ENCODE data around the gene WDFY4. TPM values are rescaled to one million over a fixed set of nuclear protein-coding genes. Genes with fewer than 3 reads are reported as not detected.

Gene WDFY4
- total RNA-seq, 1 experiment from 2014 or later: not detected

DNA sequence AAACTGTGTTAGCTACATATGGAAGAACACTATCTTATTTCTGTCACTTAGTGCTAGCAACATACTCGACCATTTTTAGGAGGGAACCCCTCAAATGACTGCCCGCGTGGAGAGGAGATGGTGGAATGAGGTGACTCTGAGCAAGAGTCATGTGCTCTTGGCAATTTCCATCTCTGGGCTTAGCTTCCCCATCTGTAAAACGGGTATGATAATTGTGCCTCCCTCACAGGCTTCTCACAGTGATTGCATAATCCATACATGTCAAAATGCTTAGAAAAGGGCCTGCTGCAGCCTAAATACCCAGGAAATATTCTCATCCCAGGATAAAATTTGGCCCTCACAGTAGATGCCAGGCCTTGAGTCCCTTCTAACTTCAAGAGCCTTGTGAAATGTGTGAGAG lies 86.6 kb downstream of the WDFY4 start:
- Histone ChIP-seq H3K4me2 (no peak overlapping the region), H3K4me1 (replicated peaks; ENCODE audit: insufficient read depth) (no peaks in the 10 kb centered on the region), H2AFZ (no peak overlapping the region), H3K27ac (no peak overlapping the region), H3F3A (ENCODE audit: insufficient read depth, low read depth) (no peaks in the 10 kb centered on the region), H3K36me3 (ENCODE audit: low read depth) (no peaks in the 10 kb centered on the region), H3K4me3 (no peak overlapping the region), H3K9me3 (ENCODE audit: insufficient read depth, low read depth) (no peaks in the 10 kb centered on the region), H3K27me3 (ENCODE audit: insufficient read depth, low read depth) (peaks cover 78% of the 10 kb centered on the region), H3K79me2 (ENCODE audit: low read depth) (no peaks in the 10 kb centered on the region), H4K20me1 (ENCODE audit: insufficient read depth) (no peaks in the 10 kb centered on the region), H3K9me2 (ENCODE audit: insufficient read depth) (no peaks in the 10 kb centered on the region)
- POLR2A ChIA-PET (ENCODE audit: unreplicated experiment): no interaction called here
- intact Hi-C loops (cut with micrococcal nuclease; ENCODE audit: unreplicated experiment): no loop called here
- no peak for TF ChIP-seq EZH2 (IDR thresholded peaks at IDR 0.05; ENCODE audit: low read depth)
- TF ChIP-seq, protein P1, sequence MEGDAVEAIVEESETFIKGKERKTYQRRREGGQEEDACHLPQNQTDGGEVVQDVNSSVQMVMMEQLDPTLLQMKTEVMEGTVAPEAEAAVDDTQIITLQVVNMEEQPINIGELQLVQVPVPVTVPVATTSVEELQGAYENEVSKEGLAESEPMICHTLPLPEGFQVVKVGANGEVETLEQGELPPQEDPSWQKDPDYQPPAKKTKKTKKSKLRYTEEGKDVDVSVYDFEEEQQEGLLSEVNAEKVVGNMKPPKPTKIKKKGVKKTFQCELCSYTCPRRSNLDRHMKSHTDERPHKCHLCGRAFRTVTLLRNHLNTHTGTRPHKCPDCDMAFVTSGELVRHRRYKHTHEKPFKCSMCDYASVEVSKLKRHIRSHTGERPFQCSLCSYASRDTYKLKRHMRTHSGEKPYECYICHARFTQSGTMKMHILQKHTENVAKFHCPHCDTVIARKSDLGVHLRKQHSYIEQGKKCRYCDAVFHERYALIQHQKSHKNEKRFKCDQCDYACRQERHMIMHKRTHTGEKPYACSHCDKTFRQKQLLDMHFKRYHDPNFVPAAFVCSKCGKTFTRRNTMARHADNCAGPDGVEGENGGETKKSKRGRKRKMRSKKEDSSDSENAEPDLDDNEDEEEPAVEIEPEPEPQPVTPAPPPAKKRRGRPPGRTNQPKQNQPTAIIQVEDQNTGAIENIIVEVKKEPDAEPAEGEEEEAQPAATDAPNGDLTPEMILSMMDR (conservative IDR thresholded peaks at IDR 0.05): no peak
- no peak for DNase-seq
- CTCF ChIA-PET: no interaction called here
- BruUV-seq (replicated peaks): no TSS peak

DNA sequence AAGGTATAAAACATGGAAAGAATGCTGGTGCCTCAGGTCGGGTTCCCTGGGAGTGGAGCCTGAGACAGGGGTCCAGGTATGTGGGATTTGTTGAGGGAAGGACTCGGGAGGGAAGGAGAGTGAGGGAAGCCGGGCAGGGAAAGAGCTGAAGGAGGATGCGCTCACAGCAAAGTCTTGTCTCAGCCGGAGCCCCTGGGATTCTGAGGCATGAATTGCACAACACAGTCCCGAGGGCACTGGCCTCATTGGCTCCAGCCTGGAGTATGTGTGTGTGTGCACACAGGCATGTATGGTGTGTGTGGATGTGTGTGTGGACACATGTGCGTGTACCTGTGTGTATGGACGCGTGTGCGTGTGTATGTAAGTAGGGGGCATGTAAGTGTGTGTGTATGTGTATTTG lies 87.4 kb downstream of the WDFY4 start:
- no peak overlapping the region for H3K4me2 ChIP-seq
- no peaks in the 10 kb centered on the region for H3F3A ChIP-seq (ENCODE audit: insufficient read depth, low read depth)
- H3K4me1 ChIP-seq (replicated peaks; ENCODE audit: insufficient read depth): no peaks in the 10 kb centered on the region
- no peak overlapping the region for H3K27ac ChIP-seq
- no peaks in the 10 kb centered on the region for H3K9me3 ChIP-seq (ENCODE audit: insufficient read depth, low read depth)
- BruUV-seq (replicated peaks): no TSS peak
- H2AFZ ChIP-seq: no peak overlapping the region
- no peaks in the 10 kb centered on the region for H3K9me2 ChIP-seq (ENCODE audit: insufficient read depth)
- H3K27me3 ChIP-seq (ENCODE audit: insufficient read depth, low read depth): peaks cover 86% of the 10 kb centered on the region
- intact Hi-C loops (cut with micrococcal nuclease; ENCODE audit: unreplicated experiment): no loop called here
- H3K4me3 ChIP-seq: no peak overlapping the region
- CTCF ChIA-PET: no interaction called here
- H3K36me3 ChIP-seq (ENCODE audit: low read depth): no peaks in the 10 kb centered on the region
- no peak for DNase-seq
- H3K79me2 ChIP-seq (ENCODE audit: low read depth): no peaks in the 10 kb centered on the region
- TF ChIP-seq EZH2 (IDR thresholded peaks at IDR 0.05; ENCODE audit: low read depth): no peak
- TF ChIP-seq, protein P1 (conservative IDR thresholded peaks at IDR 0.05): no peak
- H4K20me1 ChIP-seq (ENCODE audit: insufficient read depth): no peaks in the 10 kb centered on the region
- POLR2A ChIA-PET (ENCODE audit: unreplicated experiment): no interaction called here

DNA sequence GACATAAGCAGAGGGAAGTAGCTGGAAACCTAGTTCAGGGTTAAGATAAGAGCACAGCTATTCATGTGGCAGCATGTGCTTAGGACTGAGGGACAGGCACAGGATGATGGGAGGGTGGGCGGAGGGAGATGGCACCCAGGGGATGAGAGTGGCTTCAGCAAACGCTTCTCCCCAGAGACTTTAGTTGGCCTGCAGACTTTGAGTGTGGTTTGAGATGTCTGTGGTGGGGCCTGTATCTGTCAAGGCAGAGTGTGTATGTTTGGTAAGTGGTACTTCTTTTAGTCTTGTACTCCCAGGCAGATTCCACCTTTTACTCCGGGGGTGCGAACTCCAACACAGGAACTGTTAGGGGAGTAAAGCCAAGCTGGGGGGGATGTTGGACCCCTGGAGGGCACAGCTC lies 88.9 kb downstream of the WDFY4 start:
- H3F3A ChIP-seq (ENCODE audit: insufficient read depth, low read depth): no peaks in the 10 kb centered on the region
- no peak for DNase-seq
- no peaks in the 10 kb centered on the region for H3K9me2 ChIP-seq (ENCODE audit: insufficient read depth)
- ChIA-PET CTCF (no interaction called here), POLR2A (ENCODE audit: unreplicated experiment) (no interaction called here)
- BruUV-seq (replicated peaks): no TSS peak
- H2AFZ ChIP-seq: no peak overlapping the region
- no peaks in the 10 kb centered on the region for H3K36me3 ChIP-seq (ENCODE audit: low read depth)
- H3K4me2 ChIP-seq: no peak overlapping the region
- peaks cover 81% of the 10 kb centered on the region for H3K27me3 ChIP-seq (ENCODE audit: insufficient read depth, low read depth)
- intact Hi-C loops (cut with micrococcal nuclease; ENCODE audit: unreplicated experiment): no loop called here
- H3K4me3 ChIP-seq: no peak overlapping the region
- no peaks in the 10 kb centered on the region for H3K79me2 ChIP-seq (ENCODE audit: low read depth)
- no peaks in the 10 kb centered on the region for H4K20me1 ChIP-seq (ENCODE audit: insufficient read depth)
- H3K27ac ChIP-seq: no peak overlapping the region
- no peaks in the 10 kb centered on the region for H3K9me3 ChIP-seq (ENCODE audit: insufficient read depth, low read depth)
- TF ChIP-seq EZH2 (IDR thresholded peaks at IDR 0.05; ENCODE audit: low read depth): no peak
- TF ChIP-seq, protein P1 (conservative IDR thresholded peaks at IDR 0.05): no peak
- no peaks in the 10 kb centered on the region for H3K4me1 ChIP-seq (replicated peaks; ENCODE audit: insufficient read depth)

Data from PC-9 (cell line).